ENCODE results near the gene OVCA2.

DNA sequence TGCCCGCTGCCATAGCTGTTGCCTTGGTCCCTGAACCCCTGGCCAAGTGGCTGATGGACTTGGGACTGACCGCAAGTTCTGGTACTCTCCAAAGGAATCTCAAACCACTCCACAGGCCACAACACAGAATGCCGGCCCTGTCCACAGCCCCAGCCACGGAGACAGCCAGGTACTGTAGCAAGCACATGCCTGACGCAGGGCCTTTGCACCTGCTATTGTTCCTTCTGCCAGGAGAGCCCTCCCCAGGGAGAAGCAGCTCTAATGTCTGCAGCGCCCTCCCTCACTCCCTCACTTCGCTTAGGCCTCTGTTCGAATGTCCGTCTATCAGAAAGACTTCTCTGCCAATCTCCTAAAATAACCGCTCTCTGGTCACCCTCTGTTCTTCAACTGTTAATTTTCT, 32.1 kb upstream of the OVCA2 start:
- TF ChIP-seq POLR2AphosphoS5 (IDR thresholded peaks at IDR 0.05; ENCODE audit: borderline replicate concordance, low read depth, low read length) (no peak), EZH2 (IDR thresholded peaks at IDR 0.05) (no peak)
